Measurements from ENCODE around the gene CACNA2D3. TPM values are rescaled to one million over a fixed set of nuclear protein-coding genes. Genes with fewer than 3 reads are reported as not detected.

The CACNA2D3 gene
- total RNA-seq, 4 donors from 2014 or later, result 0.83 to 5.0 (median 2.5) TPM

GRCh38 chr3:54157860-54158259, 35.5 kb downstream of the CACNA2D3 start:
- DNase-seq, result no peak
- Histone ChIP-seq H3K4me1 (no peaks in the 10 kb centered on the region), H3K27ac (no peak overlapping the region), H3K4me3 (no peak overlapping the region), H3K36me3 (no peaks in the 10 kb centered on the region), H3K27me3 (no peaks in the 10 kb centered on the region), H3K9me3 (no peaks in the 10 kb centered on the region)
- intact Hi-C loops (cut with DNase I; ENCODE audit: low total_unique reads), result no loop called here
- no peak for TF ChIP-seq POLR2A (IDR thresholded peaks at IDR 0.05)
- TF ChIP-seq, protein P1, sequence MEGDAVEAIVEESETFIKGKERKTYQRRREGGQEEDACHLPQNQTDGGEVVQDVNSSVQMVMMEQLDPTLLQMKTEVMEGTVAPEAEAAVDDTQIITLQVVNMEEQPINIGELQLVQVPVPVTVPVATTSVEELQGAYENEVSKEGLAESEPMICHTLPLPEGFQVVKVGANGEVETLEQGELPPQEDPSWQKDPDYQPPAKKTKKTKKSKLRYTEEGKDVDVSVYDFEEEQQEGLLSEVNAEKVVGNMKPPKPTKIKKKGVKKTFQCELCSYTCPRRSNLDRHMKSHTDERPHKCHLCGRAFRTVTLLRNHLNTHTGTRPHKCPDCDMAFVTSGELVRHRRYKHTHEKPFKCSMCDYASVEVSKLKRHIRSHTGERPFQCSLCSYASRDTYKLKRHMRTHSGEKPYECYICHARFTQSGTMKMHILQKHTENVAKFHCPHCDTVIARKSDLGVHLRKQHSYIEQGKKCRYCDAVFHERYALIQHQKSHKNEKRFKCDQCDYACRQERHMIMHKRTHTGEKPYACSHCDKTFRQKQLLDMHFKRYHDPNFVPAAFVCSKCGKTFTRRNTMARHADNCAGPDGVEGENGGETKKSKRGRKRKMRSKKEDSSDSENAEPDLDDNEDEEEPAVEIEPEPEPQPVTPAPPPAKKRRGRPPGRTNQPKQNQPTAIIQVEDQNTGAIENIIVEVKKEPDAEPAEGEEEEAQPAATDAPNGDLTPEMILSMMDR (IDR thresholded peaks at IDR 0.05), result no peak

DNA sequence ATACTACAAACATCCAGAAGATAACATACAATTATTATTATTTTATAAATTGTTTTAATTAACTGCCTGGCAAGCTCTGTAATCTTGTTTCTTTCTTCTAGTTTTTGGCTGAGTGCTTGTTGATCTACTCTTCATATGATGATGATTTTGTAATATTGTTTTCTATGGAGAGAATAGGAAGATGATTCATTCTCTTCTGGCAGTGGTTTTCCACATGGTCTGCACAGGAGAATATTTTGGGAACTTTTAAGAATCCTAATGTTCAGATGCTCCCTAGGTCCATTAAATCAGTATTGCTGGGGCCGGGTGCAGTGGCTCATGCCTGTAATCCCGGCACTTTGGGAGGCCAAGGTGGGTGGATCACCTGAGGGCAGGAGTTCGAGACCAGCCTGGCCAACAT, 37.6 kb downstream of the CACNA2D3 start:
- DNase-seq, result no peak
- no peak for TF ChIP-seq POLR2A (IDR thresholded peaks at IDR 0.05)
- TF ChIP-seq, protein P1 (IDR thresholded peaks at IDR 0.05), result no peak
- no peaks in the 10 kb centered on the region for H3K27me3 ChIP-seq

GRCh38 chr3:54163441-54163840, 41.1 kb downstream of the CACNA2D3 start:
- Histone ChIP-seq H3K4me3 (no peak overlapping the region), H3K27ac (no peak overlapping the region), H3K27me3 (no peaks in the 10 kb centered on the region), H3K36me3 (no peaks in the 10 kb centered on the region), H3K4me1 (no peaks in the 10 kb centered on the region), H3K9me3 (no peaks in the 10 kb centered on the region)
- TF ChIP-seq, protein P1 (IDR thresholded peaks at IDR 0.05), result no peak
- TF ChIP-seq POLR2A (IDR thresholded peaks at IDR 0.05), result no peak
- DNase-seq, result no peak
- intact Hi-C loops (cut with DNase I; ENCODE audit: low total_unique reads), result no loop called here

More for the DNA sequence above, 37.6 kb downstream of the CACNA2D3 start:
- intact Hi-C loops (cut with DNase I; ENCODE audit: low total_unique reads), result no loop called here
- Histone ChIP-seq H3K4me1 (no peaks in the 10 kb centered on the region), H3K9me3 (no peaks in the 10 kb centered on the region), H3K4me3 (no peak overlapping the region), H3K27ac (no peak overlapping the region), H3K36me3 (no peaks in the 10 kb centered on the region)

DNA sequence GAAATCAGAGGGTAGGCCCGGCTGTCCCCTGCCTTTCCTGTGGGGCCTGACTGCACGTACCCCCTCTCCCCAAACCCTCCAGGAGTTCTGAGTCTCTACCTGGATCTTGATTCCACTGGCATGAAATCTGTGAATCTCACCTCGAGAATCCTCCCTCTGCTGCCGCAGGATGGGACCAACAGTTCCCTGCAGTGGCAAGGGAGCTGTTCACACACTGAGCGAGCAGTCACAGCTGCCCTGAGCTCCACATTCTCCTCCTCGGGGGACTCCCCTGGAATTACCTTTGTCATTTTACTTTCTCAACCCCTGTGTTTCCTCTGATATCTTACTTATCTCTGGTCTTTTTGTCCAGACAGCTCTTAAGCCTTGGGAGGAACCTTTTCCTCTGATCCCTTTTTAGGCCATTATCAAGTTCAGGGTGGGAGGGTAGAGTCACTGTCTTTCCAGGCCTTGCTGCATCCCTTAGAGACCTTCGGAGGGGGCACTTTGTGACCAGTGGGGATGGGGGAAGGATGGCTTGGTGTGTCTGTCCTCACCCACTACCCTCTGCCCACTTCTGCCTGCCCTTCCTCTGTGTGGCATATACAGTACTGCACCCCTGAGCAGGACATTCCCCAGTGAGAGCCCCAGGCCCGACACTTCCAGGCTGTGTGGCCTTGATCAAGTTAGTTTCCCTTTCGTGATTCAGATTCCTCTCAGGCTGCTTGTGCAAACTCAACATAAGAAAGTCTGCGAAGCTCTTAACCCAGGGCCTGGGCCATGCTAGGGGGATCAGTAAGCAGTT, 42.0 kb downstream of the CACNA2D3 start:
- Histone ChIP-seq H3K27ac (no peak overlapping the region), H3K9me3 (no peaks in the 10 kb centered on the region), H3K4me1 (no peaks in the 10 kb centered on the region), H3K27me3 (no peaks in the 10 kb centered on the region), H3K36me3 (no peaks in the 10 kb centered on the region), H3K4me3 (no peak overlapping the region)
- DNase-seq, result no peak
- intact Hi-C loops (cut with DNase I; ENCODE audit: low total_unique reads), result no loop called here
- no peak for TF ChIP-seq POLR2A (IDR thresholded peaks at IDR 0.05)
- TF ChIP-seq, protein P1 (IDR thresholded peaks at IDR 0.05), result no peak

- DNase-seq, result no peak
- no peaks in the 10 kb centered on the region for H3K36me3 ChIP-seq
- H3K9me3 ChIP-seq, result no peaks in the 10 kb centered on the region
- intact Hi-C loops (cut with DNase I; ENCODE audit: low total_unique reads), result no loop called here
- no peak for TF ChIP-seq POLR2A (IDR thresholded peaks at IDR 0.05)
- TF ChIP-seq, protein P1 (IDR thresholded peaks at IDR 0.05), result no peak
- H3K27ac ChIP-seq, result no peak overlapping the region
- H3K4me3 ChIP-seq, result no peak overlapping the region
- no peaks in the 10 kb centered on the region for H3K27me3 ChIP-seq
- H3K4me1 ChIP-seq, result no peaks in the 10 kb centered on the region
Observed at GRCh38 chr3:54165865-54166264, 43.5 kb downstream of the CACNA2D3 start.

All from uterus (tissue), 4 donors.